ENCODE data around the gene SRSF12.

SRSF12 gene

DNA sequence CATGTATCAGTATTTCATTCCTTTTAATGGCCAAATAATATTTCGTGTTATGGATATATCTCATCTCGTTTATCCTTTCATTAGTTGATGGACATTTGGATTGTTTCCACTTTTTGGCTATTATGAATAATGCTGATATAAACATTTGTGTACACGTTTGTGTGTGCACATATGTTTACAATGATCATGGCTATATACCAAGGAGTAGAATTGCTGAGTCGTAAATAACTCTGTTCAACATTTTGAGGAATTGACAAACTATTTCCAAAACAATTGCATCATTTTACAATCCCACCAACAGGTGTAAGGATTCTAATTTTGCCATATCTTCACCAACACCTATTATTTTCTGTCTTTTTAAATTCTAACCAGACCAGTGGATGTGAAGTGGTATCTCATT lies 63.7 kb downstream of the SRSF12 start:
- Histone ChIP-seq H3K4me3 (ENCODE audit: low read depth, low read length) (no peak overlapping the region), H3K27me3 (ENCODE audit: insufficient read depth, low read depth, severe bottlenecking) (no peaks in the 10 kb centered on the region), H3K9me3 (ENCODE audit: severe bottlenecking) (no peaks in the 10 kb centered on the region), H3K27ac (no peak overlapping the region), H3K36me3 (no peaks in the 10 kb centered on the region)
- DNase-seq, result no peak
- TF ChIP-seq, protein P1, sequence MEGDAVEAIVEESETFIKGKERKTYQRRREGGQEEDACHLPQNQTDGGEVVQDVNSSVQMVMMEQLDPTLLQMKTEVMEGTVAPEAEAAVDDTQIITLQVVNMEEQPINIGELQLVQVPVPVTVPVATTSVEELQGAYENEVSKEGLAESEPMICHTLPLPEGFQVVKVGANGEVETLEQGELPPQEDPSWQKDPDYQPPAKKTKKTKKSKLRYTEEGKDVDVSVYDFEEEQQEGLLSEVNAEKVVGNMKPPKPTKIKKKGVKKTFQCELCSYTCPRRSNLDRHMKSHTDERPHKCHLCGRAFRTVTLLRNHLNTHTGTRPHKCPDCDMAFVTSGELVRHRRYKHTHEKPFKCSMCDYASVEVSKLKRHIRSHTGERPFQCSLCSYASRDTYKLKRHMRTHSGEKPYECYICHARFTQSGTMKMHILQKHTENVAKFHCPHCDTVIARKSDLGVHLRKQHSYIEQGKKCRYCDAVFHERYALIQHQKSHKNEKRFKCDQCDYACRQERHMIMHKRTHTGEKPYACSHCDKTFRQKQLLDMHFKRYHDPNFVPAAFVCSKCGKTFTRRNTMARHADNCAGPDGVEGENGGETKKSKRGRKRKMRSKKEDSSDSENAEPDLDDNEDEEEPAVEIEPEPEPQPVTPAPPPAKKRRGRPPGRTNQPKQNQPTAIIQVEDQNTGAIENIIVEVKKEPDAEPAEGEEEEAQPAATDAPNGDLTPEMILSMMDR (IDR thresholded peaks at IDR 0.05; ENCODE audit: low read depth, low read length), result no peak

DNA sequence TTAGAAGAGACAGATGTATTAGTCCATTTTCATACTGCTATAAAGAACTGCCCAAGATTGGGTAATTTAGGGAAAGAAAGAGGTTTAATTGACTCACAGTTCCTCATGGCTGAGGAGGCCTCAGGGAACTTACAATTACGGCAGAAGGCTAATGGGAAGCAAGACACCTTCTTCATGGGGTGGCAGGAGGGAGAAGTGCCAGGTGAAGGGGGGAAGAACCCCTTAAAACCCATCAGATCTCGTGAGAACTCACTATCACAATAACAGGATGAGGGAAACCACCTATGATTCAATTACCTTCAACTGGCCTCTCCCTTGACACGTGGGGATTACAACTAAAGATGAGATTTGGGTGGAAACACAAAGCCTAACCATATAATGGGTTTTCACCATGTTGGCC lies 66.2 kb downstream of the SRSF12 start:
- H3K27me3 ChIP-seq (ENCODE audit: insufficient read depth, low read depth, severe bottlenecking), result no peaks in the 10 kb centered on the region
- H3K27ac ChIP-seq, result no peak overlapping the region
- H3K36me3 ChIP-seq, result no peaks in the 10 kb centered on the region
- H3K9me3 ChIP-seq (ENCODE audit: severe bottlenecking), result no peaks in the 10 kb centered on the region
- H3K4me3 ChIP-seq (ENCODE audit: low read depth, low read length), result no peak overlapping the region
- DNase-seq, result no peak
- TF ChIP-seq, protein P1 (IDR thresholded peaks at IDR 0.05; ENCODE audit: low read depth, low read length), result no peak

DNA sequence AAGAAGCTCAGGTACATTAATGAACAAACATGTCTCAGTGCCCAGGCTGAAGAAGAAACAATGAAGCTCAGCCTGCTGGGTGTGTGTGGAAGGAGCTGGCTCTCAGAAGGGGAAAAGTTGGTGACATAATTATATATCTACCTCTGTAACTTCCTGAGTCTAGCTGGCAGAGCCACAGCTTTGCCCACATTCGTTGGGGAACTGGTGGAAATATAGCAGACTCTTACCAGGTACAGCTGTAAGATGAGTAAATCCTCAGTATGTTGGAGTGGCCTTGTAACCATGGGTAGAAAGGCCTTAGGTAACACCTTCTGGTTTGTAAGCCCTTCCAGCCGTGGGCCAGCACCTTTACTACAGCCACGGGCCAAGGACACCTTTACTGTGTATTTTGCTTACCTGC lies 67.2 kb downstream of the SRSF12 start:
- Histone ChIP-seq H3K27me3 (ENCODE audit: insufficient read depth, low read depth, severe bottlenecking) (no peaks in the 10 kb centered on the region), H3K36me3 (no peaks in the 10 kb centered on the region), H3K9me3 (ENCODE audit: severe bottlenecking) (no peaks in the 10 kb centered on the region), H3K4me3 (ENCODE audit: low read depth, low read length) (no peak overlapping the region), H3K27ac (no peak overlapping the region)
- TF ChIP-seq, protein P1 (IDR thresholded peaks at IDR 0.05; ENCODE audit: low read depth, low read length), result no peak
- no peak for DNase-seq

DNA sequence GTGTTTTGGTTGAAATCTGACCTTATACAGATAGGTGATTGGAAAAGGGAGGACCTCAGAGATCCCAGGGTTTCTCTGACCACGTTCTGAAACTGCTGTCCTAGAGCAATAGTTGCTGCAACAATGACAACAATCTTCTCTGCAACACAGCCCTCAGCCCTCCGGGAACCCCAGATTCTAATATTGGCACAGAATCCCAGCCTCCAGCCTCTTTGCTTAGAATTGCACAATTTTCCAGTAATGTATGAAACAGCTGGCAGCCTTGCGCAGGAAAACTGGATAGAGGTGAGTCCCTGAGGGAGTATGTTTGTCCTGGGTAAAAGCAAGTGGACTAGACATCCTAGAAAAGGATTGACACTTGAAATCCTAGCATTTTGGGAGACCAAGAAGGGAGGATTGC lies 67.7 kb downstream of the SRSF12 start:
- TF ChIP-seq, protein P1 (IDR thresholded peaks at IDR 0.05; ENCODE audit: low read depth, low read length), result no peak
- no peak for DNase-seq
- H3K4me3 ChIP-seq (ENCODE audit: low read depth, low read length), result no peak overlapping the region
- H3K27ac ChIP-seq, result no peak overlapping the region
- H3K27me3 ChIP-seq (ENCODE audit: insufficient read depth, low read depth, severe bottlenecking), result no peaks in the 10 kb centered on the region
- no peaks in the 10 kb centered on the region for H3K36me3 ChIP-seq
- H3K9me3 ChIP-seq (ENCODE audit: severe bottlenecking), result no peaks in the 10 kb centered on the region

DNA sequence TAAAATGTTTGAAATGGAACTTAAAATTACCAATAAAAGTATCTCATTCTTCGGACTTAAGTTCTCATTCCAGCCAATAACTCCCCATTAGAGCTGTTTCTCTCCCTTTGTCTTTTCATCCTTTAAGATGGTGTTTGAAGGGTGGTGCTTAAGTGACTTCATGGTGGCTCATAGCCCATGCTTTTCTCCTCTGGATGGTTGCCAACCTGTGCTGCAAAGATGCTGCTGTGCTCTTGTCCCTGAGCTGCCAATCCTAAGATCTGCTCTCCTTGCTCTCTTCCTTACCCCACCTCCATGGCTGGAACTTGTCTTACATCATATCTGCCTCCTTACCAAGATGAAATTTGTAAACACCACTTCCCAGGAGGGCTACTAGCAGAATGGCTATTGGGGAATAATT lies 68.9 kb downstream of the SRSF12 start:
- TF ChIP-seq, protein P1 (IDR thresholded peaks at IDR 0.05; ENCODE audit: low read depth, low read length), result no peak
- Histone ChIP-seq H3K27ac (no peak overlapping the region), H3K4me3 (ENCODE audit: low read depth, low read length) (no peak overlapping the region), H3K27me3 (ENCODE audit: insufficient read depth, low read depth, severe bottlenecking) (no peaks in the 10 kb centered on the region), H3K36me3 (no peaks in the 10 kb centered on the region), H3K9me3 (ENCODE audit: severe bottlenecking) (no peaks in the 10 kb centered on the region)
- no peak for DNase-seq

DNA sequence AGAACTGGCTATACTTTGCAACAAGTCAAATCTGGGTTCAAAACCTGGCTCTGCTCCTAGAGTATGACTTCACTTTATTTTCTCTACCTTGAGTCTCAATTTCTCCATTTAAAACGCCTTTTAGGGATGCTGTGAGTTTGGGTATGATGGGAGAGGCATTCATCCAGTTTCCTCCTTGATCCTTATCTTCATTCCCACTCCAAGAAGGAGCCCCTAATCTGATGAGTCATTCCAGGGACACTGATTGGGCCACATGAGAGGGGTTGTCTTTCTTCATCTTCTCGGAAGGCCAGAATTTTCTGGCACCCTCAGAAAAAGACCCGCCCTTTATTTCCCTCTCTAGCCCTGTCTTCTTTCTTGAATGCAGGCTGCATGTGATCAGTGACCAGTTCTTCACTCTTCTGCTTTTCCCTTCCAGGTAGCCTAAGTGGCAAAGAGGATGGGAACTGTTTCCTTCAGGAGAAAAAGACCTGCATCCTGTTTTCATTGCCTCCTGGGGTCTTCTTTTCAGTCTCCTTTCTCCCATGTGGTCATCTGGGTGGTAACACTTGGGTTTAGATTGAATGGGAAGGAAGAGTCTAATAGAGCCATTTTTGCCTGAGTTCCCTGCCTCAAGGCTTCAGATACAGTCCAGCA lies 69.5 kb downstream of the SRSF12 start:
- H3K4me3 ChIP-seq (ENCODE audit: low read depth, low read length), result no peak overlapping the region
- no peak for DNase-seq

More for the DNA sequence above, 69.5 kb downstream of the SRSF12 start:
- Histone ChIP-seq H3K9me3 (ENCODE audit: severe bottlenecking) (no peaks in the 10 kb centered on the region), H3K27ac (no peak overlapping the region), H3K27me3 (ENCODE audit: insufficient read depth, low read depth, severe bottlenecking) (no peaks in the 10 kb centered on the region), H3K36me3 (no peaks in the 10 kb centered on the region)
- TF ChIP-seq, protein P1 (IDR thresholded peaks at IDR 0.05; ENCODE audit: low read depth, low read length), result no peak

Measured in WERI-Rb-1 (cell line).